NB4 (cell line): ENCODE measurements around the gene CRAMP1.

Source experiments
- MYC ChIP-seq: IDR thresholded peaks from 2 replicates; pipeline ENCODE4 v1.6.1; 2011; ENCODE audit warnings: low read depth, low read length
- POLR2A ChIP-seq: IDR thresholded peaks from 2 replicates; pipeline ENCODE4 v1.6.1; 2011; ENCODE audit warnings: mild to moderate bottlenecking; ENCODE audit not compliant: insufficient read length; ENCODE audit errors: extremely low read depth
- TF ChIP-seq, protein P1 (sequence below): IDR thresholded peaks from one replicate; pipeline ENCODE4 v1.5.1; 2012; ENCODE audit warnings: low read depth, low read length
- TF ChIP-seq, protein P2 (sequence below): IDR thresholded peaks from 2 replicates; pipeline ENCODE4 v1.6.1; 2011; ENCODE audit warnings: low read depth, low read length

DNA sequence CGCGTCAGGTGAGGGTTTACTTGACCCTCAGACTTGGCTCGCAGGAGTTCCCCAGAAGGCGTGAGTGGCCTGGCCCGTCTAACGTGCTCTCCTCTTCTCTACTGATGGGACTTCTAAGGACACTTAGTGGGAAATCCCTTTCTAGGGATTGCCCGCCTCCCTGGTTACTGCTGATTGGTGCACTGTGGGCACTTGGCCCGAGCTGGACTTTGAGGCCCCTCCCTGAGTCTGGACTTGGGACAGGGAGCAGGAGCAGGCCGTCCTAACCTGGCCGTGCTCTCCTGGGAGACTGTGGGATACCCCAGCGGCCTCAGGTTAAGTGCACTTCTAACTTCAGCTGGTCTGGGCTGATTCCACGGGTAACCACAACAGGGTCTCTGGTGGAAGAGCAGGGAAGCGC is 15.0 kb upstream of the CRAMP1 start:
- TF ChIP-seq, protein P1, sequence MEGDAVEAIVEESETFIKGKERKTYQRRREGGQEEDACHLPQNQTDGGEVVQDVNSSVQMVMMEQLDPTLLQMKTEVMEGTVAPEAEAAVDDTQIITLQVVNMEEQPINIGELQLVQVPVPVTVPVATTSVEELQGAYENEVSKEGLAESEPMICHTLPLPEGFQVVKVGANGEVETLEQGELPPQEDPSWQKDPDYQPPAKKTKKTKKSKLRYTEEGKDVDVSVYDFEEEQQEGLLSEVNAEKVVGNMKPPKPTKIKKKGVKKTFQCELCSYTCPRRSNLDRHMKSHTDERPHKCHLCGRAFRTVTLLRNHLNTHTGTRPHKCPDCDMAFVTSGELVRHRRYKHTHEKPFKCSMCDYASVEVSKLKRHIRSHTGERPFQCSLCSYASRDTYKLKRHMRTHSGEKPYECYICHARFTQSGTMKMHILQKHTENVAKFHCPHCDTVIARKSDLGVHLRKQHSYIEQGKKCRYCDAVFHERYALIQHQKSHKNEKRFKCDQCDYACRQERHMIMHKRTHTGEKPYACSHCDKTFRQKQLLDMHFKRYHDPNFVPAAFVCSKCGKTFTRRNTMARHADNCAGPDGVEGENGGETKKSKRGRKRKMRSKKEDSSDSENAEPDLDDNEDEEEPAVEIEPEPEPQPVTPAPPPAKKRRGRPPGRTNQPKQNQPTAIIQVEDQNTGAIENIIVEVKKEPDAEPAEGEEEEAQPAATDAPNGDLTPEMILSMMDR: no peak
- TF ChIP-seq POLR2A (no peak), MYC (no peak)
- TF ChIP-seq, protein P2, sequence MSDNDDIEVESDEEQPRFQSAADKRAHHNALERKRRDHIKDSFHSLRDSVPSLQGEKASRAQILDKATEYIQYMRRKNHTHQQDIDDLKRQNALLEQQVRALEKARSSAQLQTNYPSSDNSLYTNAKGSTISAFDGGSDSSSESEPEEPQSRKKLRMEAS: no peak
